Glomerular visceral epithelial cell (primary cell): ENCODE data around the gene CCNJ.
"Not testable (repeated sequence)": the region's sequence is repeated elsewhere in the genome, so short reads cannot be mapped to it uniquely, and the experiment has no call there.

Experiments used
- DNase-seq: peaks from one replicate; pipeline ENCODE4 v3.0.0-alpha.2; 2016; ENCODE audit errors: extremely low spot score

CCNJ gene, protein sequence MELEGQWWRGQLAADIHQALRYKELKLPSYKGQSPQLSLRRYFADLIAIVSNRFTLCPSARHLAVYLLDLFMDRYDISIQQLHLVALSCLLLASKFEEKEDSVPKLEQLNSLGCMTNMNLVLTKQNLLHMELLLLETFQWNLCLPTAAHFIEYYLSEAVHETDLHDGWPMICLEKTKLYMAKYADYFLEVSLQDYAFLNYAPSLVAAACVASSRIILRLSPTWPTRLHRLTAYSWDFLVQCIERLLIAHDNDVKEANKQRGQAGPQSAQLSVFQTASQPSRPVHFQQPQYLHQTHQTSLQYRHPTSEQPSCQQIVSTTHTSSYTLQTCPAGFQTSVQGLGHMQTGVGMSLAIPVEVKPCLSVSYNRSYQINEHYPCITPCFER

GRCh38 chr10:96043033-96043892, at the start of gene CCNJ:
TSS of gene CCNJ (plus strand) at chr10:96043583. CDS start at chr10:96044394, 811 bp downstream.
- peak; percentile 89 for DNase-seq

DNA sequence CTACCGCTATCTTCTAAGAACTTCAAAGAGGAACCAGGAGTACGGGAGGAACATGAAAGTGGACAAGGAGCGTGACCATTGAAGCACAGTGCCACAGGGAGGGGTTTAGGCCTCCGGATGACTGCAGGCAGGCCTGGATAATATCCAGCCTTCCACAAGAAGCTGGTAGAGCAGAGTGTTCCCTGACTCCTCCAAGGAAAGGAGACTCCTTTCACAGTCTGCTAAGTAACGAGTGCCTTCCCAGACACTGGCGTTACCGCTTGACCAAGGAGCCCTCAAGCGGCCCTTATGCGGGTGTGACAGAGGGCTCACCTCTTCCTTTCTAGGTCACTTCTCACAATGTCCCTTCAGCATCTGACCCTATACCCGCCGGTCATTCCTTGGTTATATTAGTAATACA, 49.0 kb upstream of the CCNJ start:
- DNase-seq: not testable (repeated sequence)

DNA sequence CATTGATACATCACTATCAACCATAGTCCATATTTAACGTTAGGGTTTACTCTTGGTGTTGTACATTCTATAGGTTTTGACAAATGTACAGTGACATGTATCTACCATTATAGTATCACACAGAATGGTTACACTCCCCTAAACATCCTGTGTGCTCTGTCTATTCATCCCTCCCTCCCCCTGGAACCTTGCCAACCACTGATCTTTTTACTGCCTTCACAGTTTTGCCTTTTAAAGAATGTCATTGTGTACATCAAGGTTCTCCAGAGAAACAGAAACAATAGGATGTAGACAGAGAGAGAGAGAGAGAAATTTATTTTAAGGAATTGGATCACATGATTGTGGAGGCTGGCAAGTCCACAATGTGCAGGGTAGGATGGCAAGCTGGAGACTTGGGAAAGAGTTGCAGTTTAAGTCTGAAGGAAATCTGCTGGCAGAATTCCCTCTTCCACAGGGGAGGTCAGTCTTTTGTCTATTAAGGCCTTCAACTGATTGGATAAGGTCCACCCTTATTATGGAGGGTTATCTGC, 45.1 kb upstream of the CCNJ start:
- no peak for DNase-seq

GRCh38 chr10:96013956-96014355, 29.4 kb upstream of the CCNJ start:
- DNase-seq: no peak

GRCh38 chr10:96014473-96015102, 28.8 kb upstream of the CCNJ start:
- no peak for DNase-seq

GRCh38 chr10:96017191-96017687, 26.1 kb upstream of the CCNJ start:
- DNase-seq: peak; percentile 60

- DNase-seq: no peak
Observed at GRCh38 chr10:96021332-96021731, 22.1 kb upstream of the CCNJ start.

GRCh38 chr10:96022739-96023138, 20.6 kb upstream of the CCNJ start:
- no peak for DNase-seq

GRCh38 chr10:96023168-96023567, 20.2 kb upstream of the CCNJ start:
- no peak for DNase-seq

DNA sequence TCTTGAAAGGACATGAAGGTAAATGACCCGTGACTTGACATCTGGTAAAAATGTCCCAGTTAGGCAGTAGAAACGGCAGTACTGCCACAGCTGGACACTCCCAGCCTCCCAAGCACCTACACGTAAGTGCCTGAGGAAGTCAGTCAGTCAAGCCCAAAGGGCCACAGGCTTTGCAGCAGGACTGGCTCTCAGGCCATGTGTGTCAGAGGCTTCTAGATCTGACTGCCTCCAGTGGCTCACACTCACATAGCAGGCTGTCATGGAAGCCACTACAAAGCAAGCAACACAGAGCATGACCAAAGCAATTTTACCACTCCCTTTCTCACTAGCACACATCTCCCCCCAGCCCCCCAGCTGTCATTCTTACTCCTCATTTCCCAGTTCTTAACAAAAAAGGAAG, 17.8 kb upstream of the CCNJ start:
- peak; percentile 9 for DNase-seq

DNA sequence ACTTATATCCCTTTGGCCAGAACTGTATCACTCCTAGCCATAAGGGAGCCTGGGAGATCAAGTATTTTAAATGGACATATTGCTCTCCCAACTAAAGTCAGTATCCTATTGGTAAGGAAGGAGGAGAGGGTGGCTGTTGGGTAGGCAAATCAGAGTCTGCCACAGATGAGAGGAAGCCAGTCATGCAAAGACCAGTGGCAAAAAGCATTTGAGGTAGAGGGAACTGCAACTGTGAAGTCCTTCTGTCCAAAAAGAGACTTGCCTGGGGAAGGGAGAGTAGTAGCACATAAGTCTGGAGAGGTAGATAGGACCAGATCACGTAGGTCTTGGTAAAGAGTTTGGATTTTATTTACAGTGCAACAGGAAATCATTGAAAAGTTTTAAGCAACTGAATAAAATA, 8.8 kb upstream of the CCNJ start:
- no peak for DNase-seq

GRCh38 chr10:96038476-96039387, 4.7 kb upstream of the CCNJ start:
- DNase-seq: no peak

GRCh38 chr10:96041146-96041545, 2.2 kb upstream of the CCNJ start:
- no peak for DNase-seq

DNA sequence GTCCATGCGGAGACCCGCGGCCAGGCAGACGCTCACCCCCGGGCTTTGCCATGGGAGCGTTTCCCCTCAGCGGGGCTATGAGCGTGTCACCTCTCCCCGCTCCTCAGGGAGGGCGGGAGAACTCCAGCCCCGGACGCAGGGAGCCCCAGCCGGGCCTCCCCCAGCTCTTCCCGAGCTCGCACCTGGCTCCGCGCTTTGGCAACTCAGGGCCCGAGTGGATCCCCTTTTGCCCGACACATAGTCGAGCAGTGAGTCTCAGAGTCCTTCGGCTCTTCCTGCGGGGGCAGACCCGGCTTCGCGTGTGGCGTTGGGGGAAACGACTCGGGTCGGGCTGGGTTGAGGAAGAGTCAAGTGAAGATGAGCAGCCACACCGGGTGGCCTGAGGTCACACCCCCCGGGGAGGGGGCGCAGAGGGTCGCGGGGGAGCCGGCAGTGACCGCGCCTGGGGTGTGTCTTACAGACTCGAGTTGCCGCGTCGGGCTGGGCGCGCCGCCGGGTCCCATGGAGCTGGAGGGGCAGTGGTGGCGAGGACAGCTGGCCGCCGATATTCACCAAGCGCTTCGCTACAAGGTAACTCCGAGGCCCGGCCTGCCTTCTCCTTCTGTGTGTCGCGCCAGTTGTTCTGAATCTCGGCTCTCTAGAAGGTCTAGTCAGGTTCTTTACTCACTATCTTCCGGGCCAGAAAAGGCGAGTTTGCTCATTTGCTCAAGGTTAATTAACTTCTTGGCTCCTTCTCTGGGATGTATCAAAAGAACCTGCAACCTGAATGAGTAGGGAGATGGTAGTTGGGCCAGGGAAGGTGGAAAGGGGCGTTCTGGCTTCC, 721 bp downstream of the CCNJ start:
- peak; percentile 51 for DNase-seq

DNA sequence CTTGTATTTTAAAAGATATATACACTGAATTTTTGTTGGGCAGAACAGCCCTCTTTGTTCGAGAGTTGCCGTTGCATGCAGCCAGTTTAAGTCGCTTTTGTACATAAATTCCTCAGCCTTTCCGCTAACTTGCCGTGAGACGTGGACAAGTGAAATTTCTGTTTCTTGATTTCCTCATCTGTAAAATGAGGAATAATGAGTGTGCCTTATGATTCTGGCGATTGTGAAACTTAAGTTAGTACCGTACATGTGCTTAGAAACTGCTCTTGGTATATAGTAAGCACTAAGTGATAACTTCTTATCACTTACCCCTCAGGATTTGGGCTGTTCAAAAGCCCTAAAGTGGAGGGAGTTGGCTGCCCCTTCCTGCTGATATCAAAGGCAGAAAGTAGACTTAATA, 1.4 kb downstream of the CCNJ start:
- DNase-seq: no peak

DNA sequence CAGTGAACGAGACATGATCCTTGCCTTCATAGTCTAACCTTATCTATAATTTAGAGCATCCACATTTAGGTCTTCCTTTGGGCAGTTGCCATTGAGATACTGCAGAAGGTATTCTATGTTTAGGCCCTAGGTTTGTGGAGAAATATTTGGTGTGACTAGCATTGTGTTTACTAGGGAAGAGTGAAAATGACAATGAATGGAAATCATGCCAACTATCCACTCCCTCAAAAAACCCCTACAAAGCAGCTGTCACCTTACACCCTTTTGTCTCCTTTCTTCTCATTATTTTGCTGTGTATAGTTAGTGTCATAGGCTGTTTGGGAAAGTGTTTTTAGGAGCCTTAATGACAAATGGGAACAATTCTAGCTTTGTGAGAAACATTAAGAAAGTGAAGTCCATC, 3.2 kb downstream of the CCNJ start:
- no peak for DNase-seq

- DNase-seq: no peak
Observed at GRCh38 chr10:96047004-96047649, 3.7 kb downstream of the CCNJ start.

DNA sequence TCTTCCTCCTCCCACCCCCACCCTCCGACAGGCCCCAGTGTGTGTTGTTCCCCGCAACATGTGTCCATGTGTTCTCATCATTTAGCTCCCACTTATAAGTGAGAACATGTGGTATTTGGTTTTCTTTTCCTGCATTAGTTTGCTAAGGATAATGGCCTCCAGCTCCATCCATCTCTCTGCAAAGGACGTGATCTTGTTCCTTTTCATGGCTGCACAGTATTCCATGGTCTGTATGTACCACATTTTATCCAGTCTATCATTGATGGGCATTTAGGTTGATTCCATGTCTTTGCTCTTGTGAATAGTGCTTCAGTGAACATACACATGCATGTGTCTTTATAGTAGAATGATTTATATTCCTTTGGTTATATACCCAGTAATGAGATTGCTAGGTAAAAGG, 4.5 kb downstream of the CCNJ start:
- DNase-seq: not testable (repeated sequence)

GRCh38 chr10:96049340-96049739, 6.0 kb downstream of the CCNJ start:
- DNase-seq: no peak

- no peak for DNase-seq
Observed at GRCh38 chr10:96053985-96054384, 10.6 kb downstream of the CCNJ start.
